Body of pancreas (tissue), 4 donors: ENCODE results near the gene CALHM5.

Source experiments
- CTCF ChIP-seq, 7 experiments: fragments of 450-650 bp in 4 of 7; fragments of 200-600 bp in 3 of 7; sonication (generic) in 3 of 7; IDR thresholded peaks; one replicate each; pipeline ENCODE4 v1.5.1; 2016 to 2019; ENCODE audit warnings: antibody characterized with exemption in 7 of 7
- POLR2A ChIP-seq, 3 donors: fragments of 450-650 bp; IDR thresholded peaks; one replicate each; pipeline ENCODE4 v1.6.1; 2016; ENCODE audit warnings: antibody characterized with exemption in 3 of 3, mild to moderate bottlenecking in 2 of 3

GRCh38 chr6:116518621-116519368 lies 7.4 kb downstream of the CALHM5 start:
- TF ChIP-seq CTCF (IDR thresholded peaks at IDR 0.05) (no peak), POLR2A (IDR thresholded peaks at IDR 0.05) (no peak)
